Bronchial epithelial cell (primary cell): Measurements from ENCODE around the gene DEDD2. TPM values are rescaled to one million over a fixed set of nuclear protein-coding genes. Genes with fewer than 3 reads are reported as not detected.

Experiments
- DNase-seq: peaks from one replicate; pipeline ENCODE4 v3.0.0-alpha.2; 2010; ENCODE audit warnings: low read depth
- FAIRE-seq: peaks from 2 replicates; lab custom pipeline; 2011; peaks lifted over from hg19 to GRCh38; lab: Jason Lieb, UNC
- H3K27me3 ChIP-seq: 2 replicates; pipeline ENCODE4 v1.5.1; 2011; ENCODE audit warnings: low read length; ENCODE audit not compliant: control insufficient read depth, insufficient read depth
- H3K36me3 ChIP-seq: 2 replicates; pipeline ENCODE4 v1.5.1; 2011; ENCODE audit warnings: low read length; ENCODE audit not compliant: control insufficient read depth, insufficient read depth
- H3K4me3 ChIP-seq: 2 replicates; pipeline ENCODE4 v1.5.1; 2011; ENCODE audit warnings: mild to moderate bottlenecking, low read depth, low read length, control low read depth
- total RNA-seq: library from RNA; depleted of rRNA; stranded (reverse); fragments of >200 nt; gene quantifications from 2 replicates; pipeline ENCODE4 v1.2.1, GENCODE V29; 2014
- TF ChIP-seq, protein P1 (sequence below): IDR thresholded peaks from 2 replicates; pipeline ENCODE4 v1.5.1; 2011; ENCODE audit warnings: mild to moderate bottlenecking, moderate library complexity, low read length, control low read depth, inconsistent platforms; ENCODE audit not compliant: insufficient read depth, severe bottlenecking

DEDD2 gene
- total RNA-seq, 1 donor from 2014 or later = 28.7 TPM

DNA sequence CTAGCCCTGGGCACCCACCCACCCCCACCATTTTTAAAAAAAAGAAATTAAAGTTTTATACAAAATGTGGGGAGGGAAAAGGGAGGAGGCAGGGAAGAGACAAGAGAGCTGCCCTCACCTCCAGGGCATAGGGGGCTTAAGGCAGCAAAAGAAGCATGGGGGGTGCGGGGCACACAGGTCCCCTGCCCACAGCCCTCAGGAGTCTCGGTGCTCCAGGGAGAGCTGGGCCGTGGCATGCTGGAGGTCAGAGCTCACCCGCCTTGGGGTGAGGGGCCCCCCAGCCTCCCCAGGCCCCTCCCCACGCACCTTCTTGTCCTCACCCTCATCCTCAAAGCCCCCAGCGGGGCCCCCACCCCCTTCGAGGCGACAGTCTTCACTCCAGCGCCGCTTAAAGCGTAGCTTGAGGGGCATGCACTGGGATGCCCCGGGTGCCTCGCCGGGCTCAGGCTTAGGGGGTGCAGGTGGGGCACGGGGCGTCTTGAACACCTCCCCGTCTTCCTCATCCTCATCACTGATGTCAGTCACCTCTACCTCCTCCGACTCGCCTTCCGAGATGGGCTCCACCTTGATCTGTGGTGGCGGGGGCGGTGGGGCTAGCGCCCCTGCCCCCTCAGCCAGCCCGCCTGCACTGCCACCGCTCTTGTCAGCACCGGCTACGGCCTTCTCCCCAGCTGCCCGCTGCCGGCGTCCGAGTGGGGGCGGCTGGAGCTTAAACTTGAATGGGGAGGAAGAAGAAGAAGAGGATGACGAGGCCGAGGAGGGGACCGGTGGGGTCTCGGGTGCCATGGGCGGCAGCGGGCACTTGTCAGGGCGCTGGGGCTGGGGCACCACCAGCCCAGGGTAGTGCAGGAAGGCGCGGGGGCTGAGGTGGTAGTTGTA is 31.0 kb upstream of the DEDD2 start:
- TF ChIP-seq, protein P1, sequence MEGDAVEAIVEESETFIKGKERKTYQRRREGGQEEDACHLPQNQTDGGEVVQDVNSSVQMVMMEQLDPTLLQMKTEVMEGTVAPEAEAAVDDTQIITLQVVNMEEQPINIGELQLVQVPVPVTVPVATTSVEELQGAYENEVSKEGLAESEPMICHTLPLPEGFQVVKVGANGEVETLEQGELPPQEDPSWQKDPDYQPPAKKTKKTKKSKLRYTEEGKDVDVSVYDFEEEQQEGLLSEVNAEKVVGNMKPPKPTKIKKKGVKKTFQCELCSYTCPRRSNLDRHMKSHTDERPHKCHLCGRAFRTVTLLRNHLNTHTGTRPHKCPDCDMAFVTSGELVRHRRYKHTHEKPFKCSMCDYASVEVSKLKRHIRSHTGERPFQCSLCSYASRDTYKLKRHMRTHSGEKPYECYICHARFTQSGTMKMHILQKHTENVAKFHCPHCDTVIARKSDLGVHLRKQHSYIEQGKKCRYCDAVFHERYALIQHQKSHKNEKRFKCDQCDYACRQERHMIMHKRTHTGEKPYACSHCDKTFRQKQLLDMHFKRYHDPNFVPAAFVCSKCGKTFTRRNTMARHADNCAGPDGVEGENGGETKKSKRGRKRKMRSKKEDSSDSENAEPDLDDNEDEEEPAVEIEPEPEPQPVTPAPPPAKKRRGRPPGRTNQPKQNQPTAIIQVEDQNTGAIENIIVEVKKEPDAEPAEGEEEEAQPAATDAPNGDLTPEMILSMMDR = no peak
- no peak for FAIRE-seq
- H3K27me3 ChIP-seq = no peaks in the 10 kb centered on the region

DNA sequence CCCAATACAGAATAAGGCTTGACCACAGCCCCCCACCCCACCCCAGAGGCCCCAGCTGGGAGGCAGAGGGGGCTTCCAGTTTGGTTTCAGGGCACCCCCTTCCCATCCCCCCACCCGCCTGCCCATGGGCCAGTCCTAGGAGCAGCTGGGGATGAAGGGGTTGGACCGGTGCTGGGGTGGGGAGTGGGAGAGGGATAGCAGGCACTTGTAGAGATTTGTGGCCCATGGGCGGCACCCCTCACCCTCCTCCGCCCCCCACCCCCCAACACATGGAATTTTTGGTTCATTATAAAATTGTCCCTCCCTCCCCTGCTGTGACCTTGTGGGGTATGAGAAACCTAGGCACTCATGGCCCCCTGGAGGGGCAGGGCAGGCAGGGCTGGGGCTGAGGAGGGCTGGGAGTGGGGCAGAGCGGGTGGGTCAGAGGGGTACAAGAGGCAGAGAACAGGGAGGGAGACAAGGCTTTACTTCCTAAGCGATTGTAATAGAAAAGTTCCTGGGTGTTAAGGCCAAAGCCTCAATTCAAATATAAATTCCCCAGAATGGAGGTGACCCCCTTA is 30.2 kb upstream of the DEDD2 start:
- peaks cover 16% of the 10 kb centered on the region for H3K36me3 ChIP-seq
- no peaks in the 10 kb centered on the region for H3K27me3 ChIP-seq
- FAIRE-seq (no peak), DNase-seq (no peak)
- no peak overlapping the region for H3K4me3 ChIP-seq
- TF ChIP-seq, protein P1 = no peak

More for the DNA sequence above, 31.0 kb upstream of the DEDD2 start:
- Histone ChIP-seq H3K36me3 (peaks cover 16% of the 10 kb centered on the region), H3K4me3 (no peak overlapping the region)
- DNase-seq = no peak

DNA sequence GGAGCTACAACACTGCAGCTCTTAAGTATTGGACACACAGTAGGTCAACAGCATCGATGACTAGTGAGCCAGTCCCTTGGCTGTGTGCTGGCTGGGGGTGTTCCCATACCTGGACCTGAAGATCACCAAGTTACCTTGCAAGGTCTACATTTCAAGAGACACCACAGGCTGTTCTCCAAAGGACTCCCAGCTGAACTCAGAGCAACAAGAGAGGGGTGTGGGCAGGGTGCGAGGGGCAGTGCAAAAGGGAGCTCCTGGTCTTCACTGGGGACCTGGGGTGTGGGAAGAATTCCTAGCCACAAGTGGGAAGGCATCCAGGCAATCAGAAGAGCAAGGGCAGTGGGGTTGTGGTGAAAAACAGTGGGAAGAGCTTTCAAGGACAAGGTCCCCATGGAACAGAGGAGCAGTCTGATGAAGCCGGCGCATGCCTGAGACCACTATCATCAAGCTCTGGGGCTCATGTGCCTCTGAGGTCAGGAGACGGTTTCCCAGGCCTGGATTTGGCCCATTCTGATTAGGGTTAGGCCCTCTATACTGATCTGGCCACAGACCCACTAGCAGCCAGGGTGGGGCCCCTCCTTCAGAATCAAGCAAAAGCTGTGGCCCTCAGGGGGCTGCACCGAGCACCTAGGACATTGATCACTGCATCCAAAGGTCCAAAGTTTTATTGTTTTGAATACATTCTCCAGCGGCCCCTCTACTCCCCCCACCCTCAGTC is 29.6 kb upstream of the DEDD2 start:
- TF ChIP-seq, protein P1 = no peak
- DNase-seq (no peak), FAIRE-seq (no peak)
- Histone ChIP-seq H3K27me3 (no peaks in the 10 kb centered on the region), H3K4me3 (no peak overlapping the region), H3K36me3 (peaks cover 16% of the 10 kb centered on the region)

DNA sequence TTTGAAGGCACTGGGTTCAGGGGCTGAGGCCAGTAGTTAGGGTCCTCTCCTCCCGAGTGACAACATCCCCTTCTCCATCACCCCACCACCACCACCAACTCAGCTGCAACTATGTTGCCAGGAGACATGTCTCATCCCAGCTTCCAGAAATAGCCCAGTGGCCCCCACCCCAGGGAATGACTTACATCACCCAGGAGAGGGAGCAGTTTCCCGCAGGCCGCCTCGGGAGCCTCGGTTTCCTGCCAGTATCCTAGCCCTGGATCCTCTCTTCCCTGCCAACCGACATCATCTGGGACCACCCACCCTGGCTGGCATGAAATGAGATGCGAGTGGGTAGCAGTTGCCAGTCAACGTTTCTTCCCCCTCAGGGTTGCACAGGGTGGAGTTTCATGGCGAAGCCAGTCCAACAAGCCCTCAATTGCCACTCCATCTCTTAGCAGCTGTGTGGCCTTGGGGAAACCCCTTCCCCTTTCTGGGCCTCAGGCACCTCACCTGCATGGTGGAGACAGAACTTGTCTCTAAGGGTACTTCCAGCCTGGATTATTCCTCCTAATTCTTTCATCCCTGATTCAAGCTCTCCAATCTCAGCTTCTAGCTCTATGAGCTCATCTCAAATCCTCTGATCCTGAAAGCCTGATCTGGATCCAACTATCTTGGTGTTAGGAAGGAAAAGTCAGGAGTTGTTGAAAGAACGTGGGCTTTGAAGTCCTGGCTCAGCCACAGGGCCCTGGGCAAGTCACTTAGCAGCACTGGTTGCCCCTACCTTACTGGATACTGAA is 28.9 kb upstream of the DEDD2 start:
- peak; percentile 64 for DNase-seq
- TF ChIP-seq, protein P1 = peak; percentile 84
- Histone ChIP-seq H3K4me3 (no peak overlapping the region), H3K36me3 (peaks cover 16% of the 10 kb centered on the region), H3K27me3 (no peaks in the 10 kb centered on the region)
- FAIRE-seq = no peak

DNA sequence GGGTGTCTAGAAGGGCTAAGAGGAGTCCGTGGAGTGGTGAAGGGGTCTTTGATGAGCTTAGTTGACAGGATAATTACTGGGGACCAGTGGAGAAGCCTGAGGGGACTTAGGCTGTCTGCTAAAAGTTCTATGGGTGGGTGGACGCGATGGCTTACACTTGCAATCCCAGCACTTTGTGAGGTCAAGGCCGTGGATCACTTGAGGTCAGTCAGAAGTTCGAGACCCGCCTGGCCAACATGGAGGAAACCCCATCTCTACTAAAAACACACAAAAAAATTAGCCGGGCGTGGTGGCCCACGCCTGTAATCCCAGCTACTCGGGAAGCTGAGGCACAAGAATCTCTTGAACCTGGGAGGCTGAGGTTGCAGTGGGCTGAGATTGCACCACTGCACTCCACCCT is 27.8 kb upstream of the DEDD2 start:
- FAIRE-seq = no peak
- no peak overlapping the region for H3K4me3 ChIP-seq
- H3K36me3 ChIP-seq = peaks cover 14% of the 10 kb centered on the region
- DNase-seq = no peak
- no peaks in the 10 kb centered on the region for H3K27me3 ChIP-seq
- TF ChIP-seq, protein P1 = no peak
